ENCODE results near the gene ARL8A. TPM values are rescaled to one million over a fixed set of nuclear protein-coding genes. Genes with fewer than 3 reads are reported as not detected.

ARL8A gene
- polyA plus RNA-seq, 1 donor (not counting 4 experiments of a cell fraction or from before 2014, with no cell fraction given), result 58.6 TPM

DNA sequence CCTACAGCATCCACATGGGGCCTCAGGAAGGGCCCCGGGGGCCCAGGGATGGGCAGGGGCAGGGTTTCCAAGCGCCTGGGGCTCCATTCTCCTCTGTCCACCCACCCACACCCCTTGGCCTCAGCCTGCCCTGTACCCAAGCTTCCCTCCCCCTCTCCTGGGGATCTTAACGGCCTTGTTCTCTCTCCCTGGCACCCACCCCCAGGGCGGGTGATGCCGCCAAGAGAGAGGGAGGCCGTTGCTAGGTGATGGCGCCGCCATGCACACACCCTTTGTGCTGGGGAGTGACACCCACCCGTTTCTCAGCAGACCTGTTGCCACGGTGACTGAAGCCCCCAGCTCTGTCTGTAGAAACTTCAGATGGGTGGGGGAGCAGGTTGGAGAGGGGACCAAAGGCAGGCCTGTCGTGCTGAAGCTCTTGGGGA lies 14.2 kb downstream of the ARL8A start:
- dilution Hi-C loops (cut with MboI; ENCODE audit: extremely low pct_ligation_motif_present, low sequenced_read_pairs), result no loop called here

GRCh38 chr1:202129453-202130296 lies 14.9 kb downstream of the ARL8A start:
- dilution Hi-C loops (cut with MboI; ENCODE audit: extremely low pct_ligation_motif_present, low sequenced_read_pairs), result no loop called here
- H2AFZ ChIP-seq (ENCODE audit: control insufficient read depth, low read length), result no peak overlapping the region

More for the DNA sequence above, 14.2 kb downstream of the ARL8A start:
- no peaks in the 10 kb centered on the region for H3K9me3 ChIP-seq (ENCODE audit: control insufficient read depth, low read depth, low read length)
- no peak overlapping the region for H3K4me2 ChIP-seq (ENCODE audit: control insufficient read depth, extremely low read depth, insufficient read depth, low read depth, low read length)
- H3K79me2 ChIP-seq (ENCODE audit: control insufficient read depth, insufficient read depth, low read length), result peaks cover 3% of the 10 kb centered on the region
- no peak overlapping the region for H3K27ac ChIP-seq (ENCODE audit: control insufficient read depth, insufficient read depth, low read length)
- peaks cover 10 to 23% of the 10 kb centered on the region in 2 experiments for H3K36me3 ChIP-seq (ENCODE audit: control insufficient read depth in 2 of 2, extremely low read depth in 1 of 2, insufficient read depth in 2 of 2, low read length in 2 of 2)
- peaks cover 11% of the 10 kb centered on the region for H4K20me1 ChIP-seq (ENCODE audit: control insufficient read depth, extremely low read depth, insufficient read depth, low read length)
- DNase-seq (ENCODE audit: low read depth, low spot score) (no peak), FAIRE-seq (no peak)
- TF ChIP-seq EZH2 (IDR thresholded peaks at IDR 0.05; ENCODE audit: low read length) (no peak), CTCF (optimal IDR thresholded peaks at IDR 0.05 in 1 of 3, IDR thresholded peaks at IDR 0.05 in 1 of 3, conservative IDR thresholded peaks at IDR 0.05 in 1 of 3; ENCODE audit: extremely low read depth in 1 of 3, insufficient read depth in 2 of 3, low read length in 3 of 3) (no peak)
- no peaks in the 10 kb centered on the region for H3K9me1 ChIP-seq (ENCODE audit: control insufficient read depth, extremely low read depth, insufficient read depth, low read length)
- H2AFZ ChIP-seq (ENCODE audit: control insufficient read depth, low read length), result no peak overlapping the region
- no peak overlapping the region for H3K9ac ChIP-seq (ENCODE audit: control insufficient read depth, extremely low read depth, insufficient read depth, low read length)
- H3K4me1 ChIP-seq (ENCODE audit: control insufficient read depth, extremely low read depth, insufficient read depth, low read length), result peaks cover 16% of the 10 kb centered on the region
- no peaks in the 10 kb centered on the region for H3K27me3 ChIP-seq (ENCODE audit: control insufficient read depth, extremely low read depth, insufficient read depth, low read length)
- H3K4me3 ChIP-seq (ENCODE audit: control insufficient read depth in 2 of 3, extremely low read depth in 1 of 3, insufficient read depth in 2 of 3, low read depth in 1 of 3, low read length in 3 of 3), result no peak overlapping the region

More at GRCh38 chr1:202129453-202130296, 14.9 kb downstream of the ARL8A start:
- Histone ChIP-seq H3K4me3 (ENCODE audit: control insufficient read depth in 2 of 3, extremely low read depth in 1 of 3, insufficient read depth in 2 of 3, low read depth in 1 of 3, low read length in 3 of 3) (no peak overlapping the region), H4K20me1 (ENCODE audit: control insufficient read depth, extremely low read depth, insufficient read depth, low read length) (peaks cover 8% of the 10 kb centered on the region), H3K9ac (ENCODE audit: control insufficient read depth, extremely low read depth, insufficient read depth, low read length) (no peak overlapping the region), H3K4me1 (ENCODE audit: control insufficient read depth, extremely low read depth, insufficient read depth, low read length) (peaks cover 16% of the 10 kb centered on the region), H3K36me3 (ENCODE audit: control insufficient read depth in 2 of 2, extremely low read depth in 1 of 2, insufficient read depth in 2 of 2, low read length in 2 of 2) (peaks cover 5 to 18% of the 10 kb centered on the region in 2 experiments), H3K9me1 (ENCODE audit: control insufficient read depth, extremely low read depth, insufficient read depth, low read length) (no peaks in the 10 kb centered on the region), H3K4me2 (ENCODE audit: control insufficient read depth, extremely low read depth, insufficient read depth, low read depth, low read length) (no peak overlapping the region), H3K27ac (ENCODE audit: control insufficient read depth, insufficient read depth, low read length) (no peak overlapping the region), H3K9me3 (ENCODE audit: control insufficient read depth, low read depth, low read length) (no peaks in the 10 kb centered on the region), H3K79me2 (ENCODE audit: control insufficient read depth, insufficient read depth, low read length) (no peaks in the 10 kb centered on the region), H3K27me3 (ENCODE audit: control insufficient read depth, extremely low read depth, insufficient read depth, low read length) (no peaks in the 10 kb centered on the region)
- FAIRE-seq, result no peak
- TF ChIP-seq CTCF (optimal IDR thresholded peaks at IDR 0.05 in 1 of 3, IDR thresholded peaks at IDR 0.05 in 1 of 3, conservative IDR thresholded peaks at IDR 0.05 in 1 of 3; ENCODE audit: extremely low read depth in 1 of 3, insufficient read depth in 2 of 3, low read length in 3 of 3) (no peak), EZH2 (IDR thresholded peaks at IDR 0.05; ENCODE audit: low read length) (no peak)
- no peak for DNase-seq (ENCODE audit: low read depth, low spot score)
